Neural cell (in vitro differentiated cells): ENCODE measurements around the gene CCDC24.

Experiments used
- TAF1 ChIP-seq: IDR thresholded peaks from 2 replicates; pipeline ENCODE4 v1.6.1; 2012; ENCODE audit warnings: low read depth
- TF ChIP-seq, protein P1 (sequence below): fragments of 450-650 bp; IDR thresholded peaks from 2 replicates; pipeline ENCODE4 v1.5.1; 2014; ENCODE audit warnings: antibody characterized with exemption, mild to moderate bottlenecking, moderate library complexity; ENCODE audit not compliant: poor library complexity, severe bottlenecking

DNA sequence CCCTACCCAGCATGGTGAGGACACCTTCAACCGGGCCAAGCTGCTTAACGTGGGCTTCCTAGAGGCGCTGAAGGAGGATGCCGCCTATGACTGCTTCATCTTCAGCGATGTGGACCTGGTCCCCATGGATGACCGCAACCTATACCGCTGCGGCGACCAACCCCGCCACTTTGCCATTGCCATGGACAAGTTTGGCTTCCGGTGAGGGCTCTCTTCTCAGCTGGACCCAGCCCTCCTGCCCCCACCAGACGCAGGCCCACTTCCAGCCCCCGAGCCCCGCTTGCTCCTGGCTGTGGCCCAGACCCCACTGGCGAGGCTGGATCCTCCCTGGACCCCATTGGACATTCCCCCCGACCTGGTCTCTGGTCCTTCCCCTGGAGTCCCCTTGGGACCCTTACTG, 6.5 kb upstream of the CCDC24 start:
- TF ChIP-seq, protein P1, sequence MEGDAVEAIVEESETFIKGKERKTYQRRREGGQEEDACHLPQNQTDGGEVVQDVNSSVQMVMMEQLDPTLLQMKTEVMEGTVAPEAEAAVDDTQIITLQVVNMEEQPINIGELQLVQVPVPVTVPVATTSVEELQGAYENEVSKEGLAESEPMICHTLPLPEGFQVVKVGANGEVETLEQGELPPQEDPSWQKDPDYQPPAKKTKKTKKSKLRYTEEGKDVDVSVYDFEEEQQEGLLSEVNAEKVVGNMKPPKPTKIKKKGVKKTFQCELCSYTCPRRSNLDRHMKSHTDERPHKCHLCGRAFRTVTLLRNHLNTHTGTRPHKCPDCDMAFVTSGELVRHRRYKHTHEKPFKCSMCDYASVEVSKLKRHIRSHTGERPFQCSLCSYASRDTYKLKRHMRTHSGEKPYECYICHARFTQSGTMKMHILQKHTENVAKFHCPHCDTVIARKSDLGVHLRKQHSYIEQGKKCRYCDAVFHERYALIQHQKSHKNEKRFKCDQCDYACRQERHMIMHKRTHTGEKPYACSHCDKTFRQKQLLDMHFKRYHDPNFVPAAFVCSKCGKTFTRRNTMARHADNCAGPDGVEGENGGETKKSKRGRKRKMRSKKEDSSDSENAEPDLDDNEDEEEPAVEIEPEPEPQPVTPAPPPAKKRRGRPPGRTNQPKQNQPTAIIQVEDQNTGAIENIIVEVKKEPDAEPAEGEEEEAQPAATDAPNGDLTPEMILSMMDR = no peak
- TF ChIP-seq TAF1 = no peak
